GM12878 (cell line): ENCODE data around the gene OPRL1. TPM values are rescaled to one million over a fixed set of nuclear protein-coding genes. Genes with fewer than 3 reads are reported as not detected.

Experiments
- CHD2 ChIP-seq: IDR thresholded peaks from 2 replicates; pipeline ENCODE4 v1.6.1; 2011; ENCODE audit warnings: low read depth, low read length, improper control_type of control experiment, borderline replicate concordance
- CREB1 ChIP-seq: IDR thresholded peaks from 2 replicates; pipeline ENCODE4 v1.6.1; 2012; ENCODE audit warnings: low read depth, mild to moderate bottlenecking, inconsistent platforms
- E2F8 ChIP-seq: fragments of 450-650 bp; IDR thresholded peaks from 2 replicates; pipeline ENCODE4 v1.6.1; 2018; ENCODE audit warnings: mild to moderate bottlenecking, low read depth, moderate library complexity; ENCODE audit not compliant: partially characterized antibody
- FOS ChIP-seq: IDR thresholded peaks from 3 replicates; pipeline ENCODE4 v1.6.1; 2011; ENCODE audit warnings: borderline replicate concordance; ENCODE audit not compliant: insufficient read length; ENCODE audit errors: extremely low read depth
- HDAC2 ChIP-seq: fragments of 200-600 bp; sonication (generic); IDR thresholded peaks from 2 replicates; pipeline ENCODE4 v1.6.1; 2017
- IKZF2 ChIP-seq, 2 experiments: fragments of 450-650 bp; IDR thresholded peaks; 2 replicates each; pipeline ENCODE4 v1.6.1; 2017; ENCODE audit warnings: mild to moderate bottlenecking in 2 of 2, moderate library complexity in 2 of 2
- IRF4 ChIP-seq: IDR thresholded peaks from 2 replicates; pipeline ENCODE4 v1.6.1; 2011; ENCODE audit warnings: low read depth, low read length
- MXI1 ChIP-seq: fragments of 150-350 bp; IDR thresholded peaks from 2 replicates; pipeline ENCODE4 v1.6.1; 2011; ENCODE audit warnings: low read depth, mild to moderate bottlenecking, inconsistent platforms, low read length, improper control_type of control experiment
- NR2F1 ChIP-seq: fragments of 450-650 bp; conservative IDR thresholded peaks from 2 replicates; pipeline ENCODE4 v1.6.1; 2017; ENCODE audit warnings: mild to moderate bottlenecking
- PAX5 ChIP-seq: IDR thresholded peaks from 2 replicates; pipeline ENCODE4 v1.6.1; 2011; ENCODE audit warnings: low read depth, low read length, borderline replicate concordance
- RUNX3 ChIP-seq: IDR thresholded peaks from 2 replicates; pipeline ENCODE4 v1.6.1; 2012; ENCODE audit warnings: low read length, inconsistent platforms
- SKIL ChIP-seq: fragments of 450-650 bp; IDR thresholded peaks from 2 replicates; pipeline ENCODE4 v1.6.1; 2017; ENCODE audit warnings: mild to moderate bottlenecking, low read depth, inconsistent platforms; ENCODE audit not compliant: poor library complexity, severe bottlenecking
- SMARCA5 ChIP-seq: fragments of 450-650 bp; IDR thresholded peaks from 2 replicates; pipeline ENCODE4 v1.6.1; 2017; ENCODE audit warnings: mild to moderate bottlenecking
- SP1 ChIP-seq: IDR thresholded peaks from one replicate; pipeline ENCODE4 v1.6.1; 2011; ENCODE audit warnings: low read depth, low read length
- ZBTB11 ChIP-seq: fragments of 450-650 bp; formaldehyde crosslinking; IDR thresholded peaks from 2 replicates; pipeline ENCODE4 v1.5.0; 2022; ENCODE audit warnings: mild to moderate bottlenecking, missing genetic modification characterization
- polyA plus RNA-seq, 11 experiments: library from polyadenylated mRNA; depleted of rRNA in 4 of 11; unstranded in 6 of 11; stranded (reverse) in 5 of 11; fragments of >200 nt; fragmentation: Nextera tagmentation in 4 of 11; fragmentation: Illumina TruSeq in 1 of 11; extraction: Ambion mirVana in 4 of 11; extraction: Trizol in 1 of 11; gene quantifications; 1 replicate in 1 of 11; 2 replicates in 10 of 11; pipeline versions ENCODE4 v1.2.1 to v1.2.3, GENCODE V29; 2011 to 2016; ENCODE audit warnings: inconsistent platforms in 2 of 11, missing spikeins in 2 of 11, low read depth in 1 of 11
- total RNA-seq, 4 experiments: library from RNA; depleted of rRNA in 3 of 4; stranded (reverse); fragments of >200 nt in 3 of 4; fragmentation: Illumina TruSeq in 1 of 4; extraction: Trizol in 1 of 4; gene quantifications; 2 replicates each; pipeline versions ENCODE4 v1.2.1 to v1.2.3, GENCODE V29; 2013 to 2021

Gene OPRL1
- total and polyA plus RNA-seq, 10 of the 15 experiments (the other 5 are each of a cell fraction or from before 2014, with no cell fraction given): 0.04 to 0.41 (median 0.24) TPM; not detected in 1

- TF ChIP-seq MXI1 (0 out of 2 replicates have a peak, but pooled peaks have one; percentile 23), IRF4 (no peak), IKZF2 (IDR thresholded peaks at IDR 0.05) (peak; percentile 44 to 62; a peak in 2 of 4 replicates), NR2F1 (peak; percentile 90), HDAC2 (no peak), SMARCA5 (no peak), E2F8 (no peak), SKIL (no peak), PAX5 (peak; percentile 26; the same call in 1 of the 2 replicates), RUNX3 (peak; percentile 76), FOS (no peak), ZBTB11 (no peak), SP1 (no peak), CHD2 (no peak), CREB1 (peak; percentile 78)
These were observed 13.9 kb upstream of the OPRL1 start (continued) for GRCh38 chr20:64065974-64066343.
